ENCODE measurements around the gene SLC35F4.

DNA sequence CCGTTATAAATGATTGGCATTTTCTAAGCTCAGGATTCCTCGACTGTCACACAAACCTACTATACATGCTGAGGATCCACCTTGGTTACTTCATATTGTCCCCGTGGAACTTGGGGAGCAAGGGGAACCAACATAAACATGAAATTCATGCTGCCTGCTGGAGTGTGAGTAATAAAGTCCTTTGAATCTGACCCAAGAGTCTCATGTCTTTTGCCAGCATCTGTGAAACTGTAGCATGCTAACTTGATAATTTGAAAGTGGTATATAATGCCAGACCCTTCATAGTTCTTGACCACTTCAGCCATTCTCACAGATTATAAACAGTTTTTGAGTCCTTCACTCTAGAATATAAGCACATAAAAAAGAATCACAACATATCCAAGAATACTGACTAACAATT, 17.1 kb downstream of the SLC35F4 start:
- no peak for TF ChIP-seq POLR2A (IDR thresholded peaks at IDR 0.05)
- TF ChIP-seq, protein P1, sequence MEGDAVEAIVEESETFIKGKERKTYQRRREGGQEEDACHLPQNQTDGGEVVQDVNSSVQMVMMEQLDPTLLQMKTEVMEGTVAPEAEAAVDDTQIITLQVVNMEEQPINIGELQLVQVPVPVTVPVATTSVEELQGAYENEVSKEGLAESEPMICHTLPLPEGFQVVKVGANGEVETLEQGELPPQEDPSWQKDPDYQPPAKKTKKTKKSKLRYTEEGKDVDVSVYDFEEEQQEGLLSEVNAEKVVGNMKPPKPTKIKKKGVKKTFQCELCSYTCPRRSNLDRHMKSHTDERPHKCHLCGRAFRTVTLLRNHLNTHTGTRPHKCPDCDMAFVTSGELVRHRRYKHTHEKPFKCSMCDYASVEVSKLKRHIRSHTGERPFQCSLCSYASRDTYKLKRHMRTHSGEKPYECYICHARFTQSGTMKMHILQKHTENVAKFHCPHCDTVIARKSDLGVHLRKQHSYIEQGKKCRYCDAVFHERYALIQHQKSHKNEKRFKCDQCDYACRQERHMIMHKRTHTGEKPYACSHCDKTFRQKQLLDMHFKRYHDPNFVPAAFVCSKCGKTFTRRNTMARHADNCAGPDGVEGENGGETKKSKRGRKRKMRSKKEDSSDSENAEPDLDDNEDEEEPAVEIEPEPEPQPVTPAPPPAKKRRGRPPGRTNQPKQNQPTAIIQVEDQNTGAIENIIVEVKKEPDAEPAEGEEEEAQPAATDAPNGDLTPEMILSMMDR (IDR thresholded peaks at IDR 0.05), result no peak
